Measurements from ENCODE around the gene OMP. TPM values are rescaled to one million over a fixed set of nuclear protein-coding genes. Genes with fewer than 3 reads are reported as not detected.

The OMP gene, protein sequence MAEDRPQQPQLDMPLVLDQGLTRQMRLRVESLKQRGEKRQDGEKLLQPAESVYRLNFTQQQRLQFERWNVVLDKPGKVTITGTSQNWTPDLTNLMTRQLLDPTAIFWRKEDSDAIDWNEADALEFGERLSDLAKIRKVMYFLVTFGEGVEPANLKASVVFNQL
- not detected in 2 replicates for total RNA-seq
- not detected for total RNA-seq (2013)
- polyA plus RNA-seq = not detected in 2 replicates
- 0.78 TPM in 1 of 2 replicates, not detected in the other for polyA minus RNA-seq

DNA sequence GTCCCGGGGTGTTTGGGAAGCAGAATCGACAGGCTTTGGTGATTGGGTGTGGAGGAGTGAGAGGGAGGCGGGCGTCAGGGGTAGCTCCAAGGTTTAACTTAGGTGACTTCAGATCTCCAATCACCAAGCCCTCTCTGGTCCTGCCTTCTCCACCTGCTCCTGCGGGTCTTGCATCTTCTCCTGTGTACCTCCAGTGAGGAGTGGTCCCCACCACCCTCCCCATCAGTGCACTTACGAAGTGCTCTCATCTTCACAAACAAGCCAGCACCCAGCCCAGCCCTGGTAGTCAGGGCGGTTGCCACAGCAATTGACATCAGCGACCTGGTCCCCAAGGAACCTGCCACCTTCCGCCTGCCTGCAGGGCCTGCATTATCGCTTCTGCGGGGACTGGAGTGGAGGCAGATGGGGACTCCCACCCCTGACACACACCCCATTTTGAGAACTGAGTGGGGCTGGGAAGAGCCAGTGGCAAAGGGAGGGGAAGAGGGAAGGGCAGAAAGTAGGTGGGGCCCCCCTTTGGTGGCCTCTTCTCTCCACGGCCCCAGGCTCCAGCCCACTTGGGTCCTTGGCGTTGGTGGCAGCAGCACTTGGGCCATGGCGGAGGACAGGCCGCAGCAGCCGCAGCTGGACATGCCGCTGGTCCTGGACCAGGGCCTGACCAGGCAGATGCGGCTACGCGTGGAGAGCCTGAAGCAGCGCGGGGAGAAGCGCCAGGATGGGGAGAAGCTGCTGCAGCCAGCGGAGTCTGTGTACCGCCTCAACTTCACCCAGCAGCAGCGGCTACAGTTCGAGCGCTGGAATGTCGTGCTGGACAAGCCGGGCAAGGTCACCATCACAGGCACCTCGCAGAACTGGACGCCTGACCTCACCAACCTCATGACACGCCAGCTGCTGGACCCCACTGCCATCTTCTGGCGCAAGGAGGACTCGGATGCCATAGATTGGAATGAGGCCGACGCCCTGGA lies at the start of gene OMP:
TSS of gene OMP (plus strand) at position 595 of the 965 bp plus-strand sequence. CDS start at position 595, 0 bp downstream.
- intact Hi-C loops (cut with micrococcal nuclease) = no loop called here
- H3K79me2 ChIP-seq (ENCODE audit: control insufficient read depth, insufficient read depth, low read length) = no peaks in the 10 kb centered on the region
- no peaks in the 10 kb centered on the region for H3K4me1 Mint-ChIP-seq
- no peak within 1 kb of the TSS for H3K4me3 Mint-ChIP-seq
- H3K36me3 ChIP-seq (replicated peaks in 1 of 2; ENCODE audit: control extremely low read depth in 1 of 2, control insufficient read depth in 1 of 2, extremely low read depth in 1 of 2, insufficient read depth in 2 of 2, low read length in 1 of 2) = no peaks in the 10 kb centered on the region
- H3K9me3 Mint-ChIP-seq (ENCODE audit: insufficient read depth) = no peaks in the 10 kb centered on the region
- no peaks in the 10 kb centered on the region for H3K27me3 ChIP-seq (replicated peaks in 1 of 4; ENCODE audit: control extremely low read depth in 1 of 4, control insufficient read depth in 3 of 4, insufficient read depth in 4 of 4, low read length in 3 of 4)
- H3K4me2 ChIP-seq (replicated peaks; ENCODE audit: low read depth, low read length, poor library complexity, severe bottlenecking) = no peak within 1 kb of the TSS
- no peak for DNase-seq
- H3K4me3 ChIP-seq (ENCODE audit: control extremely low read depth in 1 of 5, extremely low read depth in 1 of 5, insufficient read depth in 1 of 5, low read depth in 2 of 5, low read length in 4 of 5) = no peak within 1 kb of the TSS
- TF ChIP-seq, protein P1, sequence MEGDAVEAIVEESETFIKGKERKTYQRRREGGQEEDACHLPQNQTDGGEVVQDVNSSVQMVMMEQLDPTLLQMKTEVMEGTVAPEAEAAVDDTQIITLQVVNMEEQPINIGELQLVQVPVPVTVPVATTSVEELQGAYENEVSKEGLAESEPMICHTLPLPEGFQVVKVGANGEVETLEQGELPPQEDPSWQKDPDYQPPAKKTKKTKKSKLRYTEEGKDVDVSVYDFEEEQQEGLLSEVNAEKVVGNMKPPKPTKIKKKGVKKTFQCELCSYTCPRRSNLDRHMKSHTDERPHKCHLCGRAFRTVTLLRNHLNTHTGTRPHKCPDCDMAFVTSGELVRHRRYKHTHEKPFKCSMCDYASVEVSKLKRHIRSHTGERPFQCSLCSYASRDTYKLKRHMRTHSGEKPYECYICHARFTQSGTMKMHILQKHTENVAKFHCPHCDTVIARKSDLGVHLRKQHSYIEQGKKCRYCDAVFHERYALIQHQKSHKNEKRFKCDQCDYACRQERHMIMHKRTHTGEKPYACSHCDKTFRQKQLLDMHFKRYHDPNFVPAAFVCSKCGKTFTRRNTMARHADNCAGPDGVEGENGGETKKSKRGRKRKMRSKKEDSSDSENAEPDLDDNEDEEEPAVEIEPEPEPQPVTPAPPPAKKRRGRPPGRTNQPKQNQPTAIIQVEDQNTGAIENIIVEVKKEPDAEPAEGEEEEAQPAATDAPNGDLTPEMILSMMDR (IDR thresholded peaks at IDR 0.05) = no peak
- TF ChIP-seq EZH2 (IDR thresholded peaks at IDR 0.05; ENCODE audit: borderline replicate concordance, insufficient read depth, low read depth, low read length, poor library complexity, severe bottlenecking) = no peak
- H3K9me3 ChIP-seq (ENCODE audit: control extremely low read depth in 1 of 3, control insufficient read depth in 2 of 3, insufficient read depth in 1 of 3, low read length in 2 of 3) = peaks cover 0 to 4% (median 0%) of the 10 kb centered on the region in 3 donors
- 92% methylated on average over 31 of the region's 37 CpGs for WGBS (ENCODE audit: insufficient coverage)
- no peaks in the 10 kb centered on the region for H4K20me1 ChIP-seq (ENCODE audit: control insufficient read depth, insufficient read depth, low read length, poor library complexity, severe bottlenecking)
- ChIA-PET POLR2A (no interaction called here), CTCF (interaction anchor here (1.6 kb wide), 1 partner anchor 11 kb away, joined by 5 read pairs; no protein-coding TSS in a partner anchor)
- no peak within 1 kb of the TSS for H2AFZ ChIP-seq (ENCODE audit: insufficient read depth, low read depth, low read length, poor library complexity, severe bottlenecking)
- ATAC-seq (ENCODE audit: low read depth) = no peak
- no peaks in the 10 kb centered on the region for H3K27me3 Mint-ChIP-seq
- H3K9ac ChIP-seq (ENCODE audit: low read length) = no peak within 1 kb of the TSS
- H3K27ac ChIP-seq (ENCODE audit: low read length in 2 of 2) = no peak within 1 kb of the TSS
- H3K27ac Mint-ChIP-seq = no peak within 1 kb of the TSS
- H3K4me1 ChIP-seq (ENCODE audit: control insufficient read depth in 2 of 2, insufficient read depth in 2 of 2, low read length in 2 of 2) = no peaks in the 10 kb centered on the region
